WI38 (cell line): ENCODE measurements around the gene PDE8A.

ENCODE experiments used
- H3K4me3 ChIP-seq: 2 replicates; pipeline ENCODE4 v1.5.1; 2011; ENCODE audit warnings: low read depth, mild to moderate bottlenecking, control low read depth, low read length
- CTCF ChIP-seq: IDR thresholded peaks from 2 replicates; pipeline ENCODE4 v1.5.1; 2012; ENCODE audit warnings: low read depth, mild to moderate bottlenecking, control low read depth, low read length

Gene PDE8A

GRCh38 chr15:85029221-85029620 is 47.6 kb downstream of the PDE8A start:
- H3K4me3 ChIP-seq: no peak overlapping the region

GRCh38 chr15:85030301-85030929 is 48.8 kb downstream of the PDE8A start:
- TF ChIP-seq CTCF: no peak
- H3K4me3 ChIP-seq: no peak overlapping the region

More at GRCh38 chr15:85029221-85029620, 47.6 kb downstream of the PDE8A start:
- no peak for TF ChIP-seq CTCF

GRCh38 chr15:85031086-85031943 is 49.7 kb downstream of the PDE8A start:
- no peak overlapping the region for H3K4me3 ChIP-seq
- TF ChIP-seq CTCF: no peak

GRCh38 chr15:85031944-85032558 is 50.4 kb downstream of the PDE8A start:
- H3K4me3 ChIP-seq: no peak overlapping the region
- no peak for TF ChIP-seq CTCF

- H3K4me3 ChIP-seq: no peak overlapping the region
- no peak for TF ChIP-seq CTCF
These were observed 51.5 kb downstream of the PDE8A start for GRCh38 chr15:85033148-85033547.

- no peak for TF ChIP-seq CTCF
- no peak overlapping the region for H3K4me3 ChIP-seq
These were observed 52.6 kb downstream of the PDE8A start for GRCh38 chr15:85034276-85034675.

- no peak for TF ChIP-seq CTCF
These were observed 54.3 kb downstream of the PDE8A start for GRCh38 chr15:85035980-85036379.

More at GRCh38 chr15:85035980-85036379, 54.3 kb downstream of the PDE8A start:
- H3K4me3 ChIP-seq: no peak overlapping the region
